NCI-H345 treated with DMSO at 0.1 percent for 48 hours (cell line): ENCODE results near the gene TP73.
A peak's percentile ranks its signal among the peaks of the same experiment; 100 is the strongest.
"Not testable (repeated sequence)": the region's sequence is repeated elsewhere in the genome, so short reads cannot be mapped to it uniquely, and the experiment has no call there.

Experiments used
- DNase-seq: peaks from one replicate; lab custom pipeline; 2025; ENCODE audit not compliant: unreplicated experiment; lab: John Stamatoyannopoulos, UW

Gene TP73

GRCh38 chr1:3618531-3618880 is 33.8 kb upstream of the TP73 start:
- DNase-seq = no peak

DNA sequence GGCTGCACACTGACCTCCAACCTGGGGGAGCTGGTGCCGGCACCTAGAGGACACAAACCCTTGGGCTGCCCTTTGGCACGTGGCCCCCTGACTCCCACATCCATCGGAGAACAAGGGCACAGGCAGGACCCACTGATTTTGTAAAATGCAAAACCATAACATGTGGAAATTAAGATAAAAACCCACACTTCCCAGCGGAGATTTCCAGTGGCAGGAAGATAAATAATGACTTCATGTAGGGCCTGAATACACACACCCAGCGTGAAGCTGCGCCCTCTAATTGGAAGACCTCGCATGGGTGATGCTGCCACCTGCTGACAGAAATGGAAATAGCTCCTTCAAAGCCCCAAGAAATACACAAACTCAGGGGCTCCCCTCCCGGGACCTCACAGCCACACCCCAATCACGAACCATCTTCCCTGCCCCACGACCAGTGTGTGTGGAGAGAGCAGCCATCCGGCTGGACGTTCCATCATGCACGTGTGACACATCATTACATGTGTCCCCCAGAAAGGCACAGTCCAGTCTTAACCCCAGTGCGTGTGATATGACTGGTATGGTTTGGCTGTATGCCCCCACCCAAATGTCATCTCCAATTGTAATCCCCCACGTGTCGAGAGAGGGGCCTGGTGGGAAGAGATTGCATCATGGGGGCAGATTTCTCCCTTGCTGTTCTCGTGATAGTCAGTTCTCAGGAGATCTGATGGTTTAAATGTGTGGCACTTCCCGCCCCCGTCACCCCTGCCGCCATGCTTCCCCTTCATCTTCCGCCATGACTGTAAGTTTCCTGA is 33.2 kb upstream of the TP73 start:
- DNase-seq = peak; percentile 46

- no peak for DNase-seq
These were observed 31.6 kb upstream of the TP73 start for GRCh38 chr1:3620708-3621107.

GRCh38 chr1:3621151-3621671 is 31.1 kb upstream of the TP73 start:
- not testable (repeated sequence) for DNase-seq

DNA sequence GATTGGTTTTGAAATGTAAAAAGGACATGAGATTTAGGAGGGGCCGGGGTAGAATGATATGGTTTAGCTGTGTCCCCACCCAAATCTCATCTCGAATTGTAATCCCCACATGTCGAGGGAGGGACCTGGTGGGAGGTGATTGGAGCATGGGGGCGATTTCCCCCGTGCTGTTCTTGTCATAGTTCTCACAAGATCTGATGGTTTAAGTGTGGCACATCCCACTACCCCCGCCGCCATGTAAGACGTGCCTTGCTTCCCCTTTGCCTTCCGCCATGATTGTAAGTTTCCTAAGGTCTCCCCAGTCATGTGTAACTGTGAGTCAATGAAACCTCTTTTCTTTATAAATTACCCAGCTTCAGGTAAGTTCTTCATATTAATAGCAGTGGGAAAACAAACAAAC is 30.2 kb upstream of the TP73 start:
- DNase-seq = not testable (repeated sequence)

- DNase-seq = no peak
These were observed 28.7 kb upstream of the TP73 start for GRCh38 chr1:3623441-3624199.

DNA sequence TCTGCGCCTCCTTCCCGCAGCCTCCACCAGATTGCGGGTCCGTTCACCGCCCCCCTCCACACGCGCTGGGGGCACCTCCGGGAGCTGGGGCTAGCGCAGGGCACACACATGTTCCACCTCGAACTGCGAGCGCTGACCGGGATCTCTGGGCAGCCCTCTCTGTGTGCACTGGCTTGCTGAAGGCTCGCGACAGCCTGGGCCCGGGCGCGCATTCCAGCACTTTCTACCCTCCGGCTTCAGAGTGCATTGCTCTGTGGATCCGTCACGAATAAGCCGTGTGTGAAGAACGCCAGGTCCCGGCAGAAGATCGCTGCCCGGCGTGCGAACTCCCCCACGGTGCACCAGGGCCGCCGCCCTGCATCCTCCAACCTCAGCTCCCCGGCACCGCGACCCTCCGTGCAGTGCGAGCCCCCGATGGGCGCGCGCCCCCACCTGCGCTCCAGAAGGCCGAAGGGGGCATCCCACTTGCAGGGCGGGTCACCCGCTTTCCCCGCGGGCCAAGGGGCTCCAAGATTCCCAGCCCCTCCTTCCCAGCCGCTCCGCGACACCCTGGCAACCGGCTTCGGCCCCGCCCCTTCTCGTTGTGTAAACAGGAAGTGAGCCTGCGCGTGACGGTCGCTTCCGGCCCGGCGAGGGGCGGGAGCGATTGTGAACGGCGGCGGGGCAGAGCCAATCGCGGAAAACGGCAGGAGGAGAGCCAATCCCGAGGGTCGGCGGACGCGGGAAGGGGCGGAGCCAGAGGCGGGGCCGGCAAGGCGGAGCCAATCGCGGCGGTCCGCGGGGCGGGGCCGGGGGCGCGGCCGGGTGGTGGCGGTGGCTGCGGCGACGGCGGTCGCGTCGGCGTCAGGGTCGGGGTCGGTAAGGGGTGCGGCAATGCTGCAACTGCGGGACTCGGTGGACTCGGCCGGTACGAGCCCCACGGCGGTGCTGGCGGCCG is 27.8 kb upstream of the TP73 start, which contains the start of gene TPRG1L:
TSS of gene TPRG1L (plus strand) at position 816 of the 937 bp plus-strand sequence. CDS start at position 874, 58 bp downstream.
- DNase-seq = peak; percentile 91

GRCh38 chr1:3625151-3625907 is 27.0 kb upstream of the TP73 start:
- no peak for DNase-seq

GRCh38 chr1:3626025-3626424 is 26.3 kb upstream of the TP73 start:
- no peak for DNase-seq

DNA sequence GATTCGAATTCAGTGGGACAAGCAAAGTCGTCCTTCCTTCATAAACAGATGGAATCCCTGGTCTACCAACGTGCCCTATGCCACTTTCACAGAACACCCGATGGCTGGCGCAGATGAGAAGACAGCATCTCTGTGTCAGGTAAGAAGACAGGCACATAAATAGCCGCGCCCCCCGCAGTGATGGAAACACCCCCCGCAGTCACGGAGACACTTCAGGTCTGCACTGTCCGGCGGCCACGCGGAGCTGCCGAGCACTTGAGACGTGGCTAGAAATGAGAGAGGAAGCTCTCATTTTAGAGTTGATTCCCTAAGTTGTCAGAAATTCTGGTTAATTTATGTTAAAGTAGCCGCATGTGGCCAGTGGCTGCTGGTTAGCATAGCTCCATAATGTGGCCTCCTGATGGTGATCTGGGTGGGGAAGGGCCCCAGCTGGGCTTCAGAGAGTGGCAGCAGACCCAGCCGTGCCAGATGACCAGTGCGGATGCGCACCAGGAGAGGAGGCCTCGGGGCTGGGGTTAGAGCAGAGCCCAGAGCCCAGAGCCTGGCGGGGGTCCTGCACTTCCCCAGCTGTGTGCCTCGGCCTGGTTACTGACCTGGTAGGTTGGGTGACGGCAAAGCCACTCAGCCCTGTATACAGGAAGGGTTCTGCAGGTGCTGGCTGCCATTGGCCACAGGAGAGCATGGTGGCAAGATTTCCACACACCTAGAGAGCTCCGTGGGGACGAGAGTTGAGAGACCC is 24.6 kb upstream of the TP73 start:
- no peak for DNase-seq

DNA sequence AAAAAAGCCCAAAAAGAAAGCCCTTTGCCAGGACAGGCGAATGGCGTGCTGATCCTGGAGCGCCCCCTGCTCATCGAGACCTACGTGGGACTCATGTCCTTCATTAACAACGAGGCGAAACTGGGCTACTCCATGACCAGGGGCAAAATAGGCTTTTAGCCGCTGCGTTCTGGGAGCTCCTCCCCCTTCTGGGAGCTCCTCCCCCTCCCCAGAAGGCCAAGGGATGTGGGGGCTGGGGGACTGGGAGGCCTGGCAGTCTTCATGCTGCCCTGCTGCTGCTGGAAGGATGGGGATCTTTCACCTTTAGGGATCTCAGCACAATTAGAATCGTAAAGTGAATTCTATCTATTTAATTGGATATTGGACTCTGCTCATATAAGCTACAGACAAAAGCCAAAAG is 23.9 kb upstream of the TP73 start:
- DNase-seq = no peak

- no peak for DNase-seq
These were observed 22.7 kb upstream of the TP73 start for GRCh38 chr1:3629561-3630160.

DNA sequence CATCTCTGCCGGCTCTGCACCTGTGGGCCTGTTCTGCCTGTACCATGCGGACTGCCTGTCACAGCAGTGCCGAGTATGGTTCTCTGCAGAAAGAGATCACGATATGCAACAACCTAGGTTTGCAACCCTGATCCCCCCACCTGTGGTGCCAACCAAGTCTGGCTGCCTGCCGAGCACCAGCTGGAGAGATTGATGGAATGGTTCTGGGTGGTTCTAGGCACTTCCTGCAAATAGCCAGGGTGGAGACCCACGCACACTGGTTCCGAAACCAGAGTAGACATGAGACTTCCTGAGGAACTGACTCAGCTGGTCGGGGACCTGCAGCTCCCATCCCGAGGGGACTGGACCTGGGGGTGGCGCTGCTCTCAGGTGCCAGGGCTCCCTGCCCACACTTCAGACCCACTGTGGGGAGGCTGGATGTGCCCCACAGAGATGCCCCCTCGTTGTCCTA is 22.1 kb upstream of the TP73 start:
- DNase-seq = no peak

- no peak for DNase-seq
These were observed 21.4 kb upstream of the TP73 start for GRCh38 chr1:3630914-3631313.

GRCh38 chr1:3631320-3632260 is 20.7 kb upstream of the TP73 start:
- DNase-seq = no peak

GRCh38 chr1:3632298-3632697 is 20.0 kb upstream of the TP73 start:
- DNase-seq = no peak

- DNase-seq = no peak
These were observed 19.5 kb upstream of the TP73 start for GRCh38 chr1:3632716-3633343.
